DMS153 treated with DMSO at 0.1 percent for 48 hours (cell line): ENCODE results near the gene MINK1.
"Not testable (repeated sequence)": the region's sequence is repeated elsewhere in the genome, so short reads cannot be mapped to it uniquely, and the experiment has no call there.

ENCODE experiments used
- DNase-seq: peaks from one replicate; lab custom pipeline; 2025; ENCODE audit not compliant: unreplicated experiment; lab: John Stamatoyannopoulos, UW

Gene MINK1

DNA sequence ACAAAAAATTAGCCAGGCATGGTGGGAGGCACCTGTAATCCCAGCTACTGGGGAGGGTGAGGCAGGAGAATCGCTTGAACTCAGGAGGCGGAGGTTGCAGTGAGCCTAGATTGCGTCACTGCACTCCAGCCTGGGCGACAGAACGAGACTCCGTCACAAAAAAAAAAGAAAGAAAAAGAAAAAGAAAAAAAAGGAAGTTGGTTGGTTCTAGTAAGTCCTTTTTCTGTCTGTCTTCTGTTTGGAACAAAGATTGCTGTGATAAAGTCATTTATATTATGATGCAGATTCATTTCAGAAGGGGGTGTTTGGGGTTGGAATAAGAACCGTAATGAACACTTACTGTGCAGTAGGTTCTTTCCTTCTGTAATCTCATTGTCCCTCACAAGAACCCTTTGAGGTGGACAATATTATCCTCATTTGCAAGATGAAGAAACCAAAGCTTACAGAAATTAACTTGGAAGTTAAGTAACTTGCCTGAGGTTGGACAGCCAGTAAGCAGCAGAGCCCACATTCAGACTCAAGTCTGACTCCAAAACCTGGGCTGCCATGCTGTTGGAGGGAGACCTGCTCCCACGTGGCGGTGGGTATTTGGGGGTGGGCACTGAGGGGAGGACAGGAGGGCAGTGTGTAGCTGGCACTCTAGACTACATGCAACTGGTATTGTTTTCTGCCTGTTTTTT lies 10.3 kb downstream of the MINK1 start:
- no peak for DNase-seq

DNA sequence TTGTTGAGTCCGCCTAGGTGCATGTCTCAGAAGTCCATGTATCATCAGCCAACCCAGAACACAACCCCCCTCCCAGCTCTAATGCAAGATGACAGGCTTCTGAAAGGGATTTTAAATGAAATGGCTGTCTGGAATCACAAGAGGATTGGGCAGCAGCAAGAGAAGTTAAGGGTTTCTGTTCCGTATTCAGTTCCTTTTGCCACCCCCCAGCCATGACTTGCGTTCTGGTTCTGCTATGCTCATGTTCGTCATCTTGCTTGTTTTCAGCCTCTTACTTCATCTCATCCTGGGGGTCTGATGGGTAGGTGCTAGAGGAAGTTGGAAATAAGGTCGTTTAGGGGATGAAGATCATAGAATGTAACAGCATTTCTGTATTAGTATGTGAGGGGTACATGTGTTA lies 12.0 kb downstream of the MINK1 start:
- no peak for DNase-seq

DNA sequence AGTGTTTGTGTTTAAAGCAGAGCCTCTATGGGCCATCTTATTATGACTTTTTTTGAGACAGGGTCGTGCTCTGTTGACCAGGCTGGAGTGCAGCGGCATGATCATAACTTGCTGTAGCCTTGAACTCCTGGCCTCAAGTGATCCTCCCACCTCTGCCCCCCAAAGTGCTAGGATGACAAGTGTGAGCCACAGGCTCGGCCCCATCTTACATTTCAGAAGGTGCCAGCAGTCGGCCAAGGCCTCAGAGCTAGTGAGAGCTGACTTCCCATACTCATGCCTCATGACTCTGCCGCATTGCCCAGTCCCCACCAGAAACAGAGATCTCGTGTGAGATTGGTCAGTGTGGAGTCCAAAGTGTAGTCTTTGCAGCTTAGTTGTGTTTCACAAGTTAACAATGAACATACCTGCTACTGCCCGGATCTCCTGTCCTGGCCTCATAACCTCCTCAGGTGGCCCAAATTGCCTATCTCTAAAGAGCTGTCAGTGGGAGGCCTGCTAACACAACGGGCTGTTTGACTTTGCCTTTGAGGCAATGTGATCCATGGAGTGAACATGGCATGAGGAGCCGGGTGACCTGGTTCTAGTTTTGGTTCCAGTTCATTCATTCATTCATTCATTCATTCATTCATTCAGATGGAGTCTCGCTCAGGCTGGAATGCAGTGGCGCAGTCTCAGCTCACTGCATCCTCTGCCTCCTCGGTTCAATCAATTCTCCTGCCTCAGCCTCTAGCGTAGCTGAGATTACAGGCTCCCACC lies 13.7 kb downstream of the MINK1 start:
- DNase-seq: no peak

DNA sequence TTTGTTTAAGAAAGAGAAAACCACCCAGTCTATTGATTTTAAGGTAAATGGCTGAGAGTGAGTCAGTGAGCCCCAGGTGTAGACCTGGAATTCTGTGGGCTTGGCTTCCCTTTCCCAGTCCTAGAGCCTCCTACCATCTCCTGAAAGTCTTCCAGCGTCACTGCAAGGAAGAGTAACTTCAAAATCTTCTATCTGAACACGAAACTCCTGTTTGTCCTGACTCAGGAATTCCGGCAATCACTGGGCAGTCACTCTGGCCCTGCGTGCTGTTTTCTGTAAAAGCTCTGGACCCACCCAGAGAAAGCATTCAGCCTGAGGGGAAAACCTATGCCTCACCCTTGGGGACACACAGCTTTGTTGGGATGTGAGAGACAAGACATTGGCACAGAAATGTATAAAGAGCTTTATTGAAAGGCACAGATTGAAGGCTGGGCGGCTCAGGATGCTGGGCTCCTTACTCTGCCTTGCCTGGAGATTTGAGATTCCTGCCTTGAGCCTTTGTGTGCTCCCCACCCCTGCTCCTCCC lies 15.9 kb downstream of the MINK1 start:
- DNase-seq: no peak

DNA sequence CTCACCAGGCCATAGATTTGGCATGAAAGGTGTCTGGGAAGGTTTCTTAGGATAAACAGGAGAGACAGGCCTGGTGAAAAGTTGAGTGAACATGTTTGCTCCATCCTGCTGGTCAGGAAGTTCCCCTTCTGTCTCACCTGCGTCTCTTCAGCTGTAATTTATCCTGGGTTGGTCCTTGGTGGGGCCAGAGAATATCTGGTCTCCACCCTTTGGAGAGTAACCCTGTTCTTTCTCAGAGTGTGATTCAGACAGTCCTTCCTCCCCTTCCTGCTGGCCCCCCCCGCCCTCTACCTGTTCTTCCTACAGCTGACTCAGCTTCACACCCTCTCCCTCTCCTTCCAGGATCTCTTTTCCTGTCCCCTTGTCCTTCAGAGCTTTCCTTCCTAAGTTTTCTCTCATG lies 17.1 kb downstream of the MINK1 start:
- no peak for DNase-seq

DNA sequence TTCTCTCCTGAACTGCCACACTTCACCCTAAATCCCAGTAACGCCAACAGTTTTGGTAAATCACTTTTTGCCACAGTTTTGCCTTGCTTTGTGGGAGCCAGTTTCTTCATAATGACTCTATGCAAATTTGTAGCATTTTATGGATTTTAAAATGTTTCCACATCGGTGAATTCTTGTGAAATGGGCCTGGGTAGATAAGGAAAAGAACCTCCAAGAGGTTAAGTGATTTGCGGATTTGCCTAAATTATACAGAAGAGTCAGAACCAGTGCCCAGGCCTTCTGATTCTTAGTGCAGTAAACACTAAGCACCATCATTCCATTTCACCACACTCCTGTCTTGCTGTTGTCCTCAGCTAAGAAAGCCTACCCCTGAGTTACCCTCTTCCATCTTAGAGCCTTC lies 17.9 kb downstream of the MINK1 start:
- no peak for DNase-seq

DNA sequence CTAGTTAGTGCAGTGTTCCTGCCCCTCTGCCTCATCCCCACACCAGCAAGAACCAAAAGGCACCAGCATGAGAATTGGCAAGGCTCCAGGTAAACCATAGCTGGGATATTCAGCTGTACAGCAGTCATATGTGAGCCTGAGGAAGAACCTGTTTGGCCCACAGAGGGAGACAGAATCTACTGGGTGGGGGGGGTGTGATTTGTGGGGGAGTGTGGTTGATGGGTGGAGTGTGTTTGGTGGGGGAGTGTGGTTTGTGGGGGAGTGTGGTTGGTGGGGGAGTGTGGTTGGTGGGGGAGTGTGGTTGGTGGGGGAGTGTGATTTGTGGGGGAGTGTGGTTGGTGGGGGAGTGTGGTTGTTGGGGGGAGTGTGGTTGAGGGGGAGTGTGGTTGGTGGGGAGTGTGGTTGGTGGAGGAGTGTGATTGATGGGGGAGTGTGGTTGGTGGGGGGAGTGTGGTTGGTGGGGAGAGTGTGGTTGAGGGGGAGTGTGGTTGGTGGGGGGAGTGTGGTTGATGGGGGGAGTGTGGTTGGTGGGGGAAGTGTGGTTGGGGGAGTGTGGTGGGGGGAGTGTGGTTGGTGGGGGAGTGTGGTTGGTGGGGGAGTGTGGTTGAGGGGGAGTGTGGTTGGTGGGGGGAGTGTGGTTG lies 19.5 kb downstream of the MINK1 start:
- DNase-seq: peak; percentile 15

DNA sequence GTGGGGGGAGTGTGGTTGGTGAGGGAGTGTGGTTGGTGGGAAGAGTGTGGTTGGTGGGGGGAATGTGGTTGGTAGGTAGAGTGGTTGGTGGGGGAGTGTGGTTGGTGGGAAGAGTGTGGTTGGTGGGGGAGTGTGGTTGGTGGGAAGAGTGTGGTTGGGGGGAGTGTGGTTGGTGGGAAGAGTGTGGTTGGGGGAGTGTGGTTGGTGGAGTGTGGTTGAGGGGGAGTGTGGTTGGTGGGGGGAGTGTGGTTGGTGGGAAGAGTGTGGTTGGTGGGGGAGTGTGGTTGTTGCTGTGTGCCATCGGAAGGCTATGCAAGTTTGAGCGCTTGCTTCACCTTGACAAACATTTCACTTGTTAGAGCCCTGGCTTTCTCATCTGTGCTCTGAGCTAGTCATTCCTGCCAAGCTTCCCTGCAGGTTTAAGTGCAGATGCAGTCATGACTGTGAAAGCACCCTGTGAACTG lies 20.1 kb downstream of the MINK1 start:
- no peak for DNase-seq

DNA sequence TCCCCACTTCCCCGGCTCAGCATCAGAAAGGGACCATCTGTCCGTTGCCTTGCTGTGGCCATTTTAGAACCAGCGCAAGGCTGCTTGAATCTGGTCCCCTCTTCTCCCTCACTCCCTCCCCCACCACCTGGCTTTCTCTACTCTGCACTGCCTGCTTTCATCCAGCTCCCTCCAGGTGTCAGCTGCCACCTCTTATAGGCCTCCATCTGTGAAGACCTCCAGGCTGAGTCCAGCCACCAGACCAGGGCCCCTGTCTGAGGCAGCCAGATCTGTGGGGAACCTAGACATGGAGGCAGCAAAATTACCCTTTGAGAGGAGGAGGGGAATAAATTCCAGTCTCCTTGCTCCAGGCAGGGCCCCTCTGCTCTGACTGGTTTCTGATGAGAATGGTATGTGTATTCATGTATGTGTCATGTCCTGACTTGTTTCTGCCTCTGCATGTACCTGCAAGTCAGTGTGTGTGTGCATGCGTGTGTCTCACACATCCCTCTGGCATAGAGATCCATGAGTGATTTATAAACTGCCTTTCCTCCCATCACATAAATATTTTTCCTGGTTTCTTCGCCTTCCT lies 21.1 kb downstream of the MINK1 start:
- DNase-seq: no peak

DNA sequence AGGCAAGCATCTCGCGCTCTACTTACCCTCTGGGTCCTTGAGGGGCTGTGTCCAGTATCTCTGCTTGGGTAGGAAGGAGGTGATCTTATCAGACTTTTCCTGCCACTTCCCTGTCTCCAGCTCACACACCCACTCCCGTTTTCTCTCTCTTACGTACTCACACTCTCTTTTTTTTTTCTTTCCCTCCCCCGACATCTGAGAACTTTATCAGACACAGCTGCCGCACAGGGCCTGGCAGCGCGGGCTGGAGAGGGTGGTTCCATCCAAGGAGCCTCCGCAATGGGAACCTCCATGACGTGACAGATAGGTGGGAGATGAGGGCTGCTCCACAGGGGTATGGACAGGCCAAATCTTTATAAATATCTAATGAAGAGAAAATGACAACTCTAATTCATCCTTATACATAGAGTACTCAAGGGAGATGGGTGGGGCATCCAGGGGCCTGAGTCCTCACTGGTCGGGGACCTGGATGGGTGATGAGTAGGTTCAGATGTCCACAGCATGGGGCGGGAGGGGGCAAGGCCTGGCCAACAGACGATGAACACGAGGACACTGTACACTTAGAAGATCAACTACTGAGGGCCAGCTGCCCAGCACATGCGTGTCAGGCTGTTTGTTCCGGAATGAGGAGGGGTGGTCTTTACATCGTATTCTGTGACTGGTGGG lies 23.3 kb downstream of the MINK1 start:
- no peak for DNase-seq

DNA sequence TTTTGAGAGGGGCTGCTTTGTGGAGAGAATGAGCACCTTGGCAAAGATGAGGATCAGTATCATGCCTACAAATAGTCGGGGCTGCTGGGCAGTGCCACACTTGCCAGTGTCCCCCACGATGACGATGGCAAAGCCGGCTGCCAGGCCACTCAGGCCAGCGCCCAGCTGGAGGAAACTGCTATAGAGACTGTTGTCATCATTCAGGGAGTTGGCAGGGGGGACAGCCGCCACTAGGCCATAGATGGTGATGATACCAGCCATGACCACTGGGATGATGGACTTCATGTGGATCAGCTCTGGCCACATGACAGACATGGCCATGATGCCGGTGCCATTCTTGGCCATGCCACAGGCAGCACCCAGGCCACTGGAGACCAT lies 23.8 kb downstream of the MINK1 start:
- no peak for DNase-seq

DNA sequence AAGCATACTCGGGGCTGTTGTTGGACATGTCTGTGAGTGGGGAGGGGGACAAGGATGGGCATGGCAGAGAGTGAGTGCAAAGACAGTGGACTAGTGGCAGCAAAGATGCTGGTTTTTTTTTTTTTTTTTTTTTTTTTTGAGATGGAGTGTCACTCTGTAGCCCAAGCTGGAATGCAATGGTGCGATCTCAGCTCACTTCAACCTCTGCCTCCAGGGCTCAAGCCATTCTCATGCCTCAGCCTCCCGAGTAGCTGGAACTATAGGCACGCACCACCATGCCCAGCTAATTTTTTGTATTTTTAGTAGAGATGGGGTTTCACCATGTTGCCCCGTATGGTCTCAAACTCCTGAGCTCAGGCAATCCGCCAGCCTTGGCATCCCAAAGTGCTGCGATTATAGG lies 24.2 kb downstream of the MINK1 start:
- not testable (repeated sequence) for DNase-seq

DNA sequence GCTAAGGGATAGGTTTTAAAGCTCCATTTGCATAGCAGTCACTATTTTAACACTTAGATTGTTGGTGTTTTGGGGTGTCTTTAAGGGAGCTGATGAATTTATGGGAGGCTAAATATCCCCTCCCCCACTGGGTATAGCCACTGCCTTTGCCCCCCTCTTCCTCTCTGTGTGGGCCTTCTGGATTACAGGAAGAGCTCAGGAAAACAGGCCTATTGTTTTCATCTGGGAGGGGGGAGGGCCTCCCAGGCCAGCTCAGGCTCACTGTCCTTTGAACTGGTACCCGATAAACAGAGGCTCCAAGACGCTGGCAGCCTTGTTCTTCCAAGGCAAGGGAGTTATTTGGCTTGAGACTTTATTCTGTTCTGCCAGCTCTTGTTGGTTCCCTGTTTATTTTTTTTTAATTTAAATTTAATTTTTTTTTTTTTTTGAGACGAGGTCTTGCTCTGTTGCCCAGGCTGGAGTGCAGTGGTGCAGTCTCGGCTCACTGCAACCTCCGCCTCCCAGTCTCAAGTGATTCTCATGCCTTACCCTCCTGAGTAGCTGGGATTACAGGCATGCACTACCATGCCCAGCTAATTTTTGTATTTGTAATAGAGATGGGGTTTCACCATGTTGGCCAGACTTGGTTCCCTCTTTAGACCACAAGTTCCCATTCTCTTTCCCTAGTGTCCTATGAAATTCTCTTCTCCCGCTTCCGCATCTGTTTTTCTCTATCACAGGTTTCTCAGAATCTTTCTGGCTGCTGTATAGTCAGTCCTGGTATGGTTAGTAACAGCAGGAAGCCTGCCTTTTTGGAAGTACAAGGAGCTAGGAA lies 25.1 kb downstream of the MINK1 start:
- DNase-seq: no peak

DNA sequence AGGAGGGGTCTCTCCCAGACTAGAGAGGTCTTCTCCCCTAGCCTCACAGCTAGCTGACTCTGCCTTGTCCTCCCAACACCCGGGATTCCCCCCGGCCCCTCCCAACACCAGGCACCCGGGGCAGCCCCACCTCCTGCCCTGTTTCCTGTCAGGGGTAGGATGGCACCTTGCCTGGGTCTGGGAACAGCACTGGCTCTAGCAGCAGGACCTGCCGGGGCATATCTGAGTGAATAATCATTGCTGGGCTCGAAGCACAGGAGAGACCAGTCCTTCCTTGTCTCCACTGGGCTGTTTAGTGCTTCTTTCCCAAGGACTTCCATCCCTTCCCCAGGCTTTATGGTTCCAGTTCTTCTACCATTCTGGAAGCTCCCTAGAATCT lies 25.7 kb downstream of the MINK1 start:
- DNase-seq: no peak

DNA sequence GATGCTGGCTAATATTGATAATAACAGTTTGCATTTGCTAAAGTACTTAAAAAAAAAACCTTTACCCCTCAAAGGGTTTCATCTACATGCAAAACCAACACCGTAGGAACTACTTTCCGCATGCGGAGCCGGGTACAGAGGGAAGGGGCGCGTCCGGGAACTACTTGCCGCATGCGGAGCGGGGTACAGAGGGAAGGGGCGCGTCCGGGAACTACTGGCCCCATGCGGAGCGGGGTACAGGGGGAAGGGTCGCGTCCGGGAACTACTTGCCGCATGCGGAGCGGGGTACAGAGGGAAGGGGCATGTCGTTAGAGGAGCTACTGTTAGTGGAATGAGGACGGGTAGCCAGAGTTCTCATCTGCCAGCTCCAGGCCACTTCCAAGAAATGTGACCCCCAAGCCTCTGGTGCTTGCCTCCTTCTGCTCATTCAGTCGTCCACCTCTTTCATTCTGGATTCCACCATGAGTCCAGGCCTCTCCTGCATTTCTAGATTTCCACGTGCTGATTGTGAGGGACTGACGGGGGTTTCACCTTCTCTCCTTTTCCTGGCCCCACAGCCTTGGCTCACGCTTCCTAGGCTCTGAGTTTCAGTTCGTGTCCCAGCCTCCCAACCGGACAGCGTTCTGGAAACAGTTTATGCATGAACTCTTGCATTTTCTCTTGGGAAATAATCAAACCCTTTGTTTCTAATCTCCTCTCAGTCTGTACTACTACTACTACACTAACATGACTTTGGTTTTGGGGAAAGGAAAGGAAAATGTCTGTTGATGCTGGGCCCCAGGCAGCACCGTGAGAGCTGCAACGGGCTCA lies 26.9 kb downstream of the MINK1 start:
- DNase-seq: no peak

DNA sequence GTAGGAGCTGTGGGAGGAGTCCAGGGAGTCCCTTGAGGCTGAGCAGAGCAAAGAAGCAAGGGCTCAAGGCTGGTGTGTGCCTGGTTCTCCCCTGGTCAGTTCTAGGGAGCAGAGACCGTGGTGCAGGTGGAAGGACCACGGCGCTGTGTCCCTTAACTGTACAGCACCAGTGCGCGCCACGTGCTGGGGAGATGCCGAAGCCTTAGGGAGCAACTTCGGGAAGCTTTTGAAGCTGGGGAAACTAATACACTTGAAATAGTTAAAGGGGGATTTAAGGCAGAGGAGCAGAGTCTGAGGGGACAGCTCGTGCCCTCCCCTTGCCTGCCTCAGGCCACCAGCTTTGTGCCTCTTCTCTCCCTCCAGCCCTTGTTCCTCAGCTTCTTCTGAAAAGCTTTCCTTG lies 27.5 kb downstream of the MINK1 start:
- no peak for DNase-seq

DNA sequence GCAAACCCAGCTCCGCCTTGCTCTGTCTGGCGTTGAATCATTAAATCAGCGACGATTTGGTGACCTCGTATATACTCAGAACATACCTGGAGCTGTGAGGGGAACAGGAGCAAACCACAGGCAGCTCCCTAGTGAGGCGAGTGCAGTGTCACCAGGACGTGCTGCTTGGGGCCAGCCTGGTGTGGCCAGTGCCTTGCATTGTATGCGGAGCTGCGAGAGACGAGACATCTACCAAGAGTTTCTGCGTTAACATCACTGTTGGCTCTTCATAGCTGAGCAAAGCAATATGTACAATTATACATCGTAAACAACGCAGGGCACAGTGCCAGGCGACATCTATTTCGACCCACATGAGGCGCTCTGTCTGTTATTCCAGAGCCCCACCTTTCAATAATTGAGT lies 27.9 kb downstream of the MINK1 start:
- DNase-seq: no peak

DNA sequence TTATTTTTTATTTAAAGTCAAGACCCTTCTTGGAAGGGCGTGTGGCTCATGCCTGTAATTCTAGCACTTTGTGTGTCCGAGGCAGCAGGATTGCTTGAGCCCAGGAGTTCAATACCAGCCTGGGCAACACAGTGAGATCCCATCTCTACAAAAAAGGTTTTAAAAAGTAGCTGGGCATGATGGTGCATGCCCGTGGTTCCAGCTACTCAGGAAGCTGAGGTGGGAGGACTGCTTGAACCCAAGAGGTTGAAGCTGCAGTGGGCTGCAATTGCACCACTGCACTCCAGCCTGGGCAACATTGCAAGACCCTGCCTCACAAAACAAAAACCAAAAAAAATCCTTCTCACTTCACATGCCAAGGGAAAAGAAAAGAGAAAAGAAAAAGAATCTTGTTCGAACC lies 29.6 kb downstream of the MINK1 start:
- no peak for DNase-seq

DNA sequence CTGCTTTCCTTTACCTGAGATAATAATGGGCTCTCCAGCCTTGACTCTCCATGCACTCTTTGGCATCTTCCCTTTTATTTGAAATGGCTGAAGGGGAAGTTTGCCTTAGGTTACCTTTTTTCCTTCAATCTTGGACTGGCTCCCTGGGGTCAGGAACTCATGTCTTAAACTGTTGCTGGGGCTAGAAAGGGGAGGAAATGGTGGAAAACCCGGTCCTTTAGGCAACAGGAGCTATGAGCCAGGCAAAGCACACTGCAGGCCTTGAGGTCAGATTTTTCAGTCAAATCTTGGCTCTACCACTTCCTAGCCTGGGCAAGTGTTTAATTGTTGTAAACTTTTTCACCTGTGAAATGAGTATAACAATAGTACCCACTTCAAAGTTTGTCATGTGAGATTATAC lies 30.2 kb downstream of the MINK1 start:
- DNase-seq: no peak

DNA sequence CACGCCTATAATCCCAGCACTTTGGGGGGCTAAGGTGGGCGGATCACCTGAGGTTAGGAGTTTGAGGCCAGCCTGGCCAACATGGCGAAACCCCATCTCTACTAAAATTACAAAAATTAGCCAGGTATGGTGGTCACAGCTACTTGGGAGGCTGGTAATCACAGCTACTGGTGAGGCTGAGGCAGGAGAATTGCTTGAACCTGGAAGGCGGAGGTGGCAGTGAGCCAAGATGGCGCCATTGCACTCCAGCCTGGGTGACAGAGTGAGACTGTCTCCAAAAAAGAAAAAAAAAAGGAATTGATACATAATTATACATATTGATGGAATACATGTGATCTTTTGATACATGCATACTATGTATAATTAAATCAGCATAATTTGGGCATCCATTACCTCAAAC lies 34.4 kb downstream of the MINK1 start:
- DNase-seq: not testable (repeated sequence)
